Osteocyte (in vitro differentiated cells): ENCODE measurements around the gene RALGPS1. TPM values are rescaled to one million over a fixed set of nuclear protein-coding genes. Genes with fewer than 3 reads are reported as not detected.

Experiments used
- DNase-seq: peaks from one replicate; pipeline ENCODE4 v3.0.0; 2021; ENCODE audit warnings: mixed read lengths; ENCODE audit not compliant: unreplicated experiment; ENCODE audit errors: extremely low spot score
- H3K27ac Mint-ChIP-seq: one replicate; pipeline ENCODE4 v1.8.0; 2021; ENCODE audit warnings: mild to moderate bottlenecking, mixed read lengths; ENCODE audit not compliant: unreplicated experiment
- H3K27me3 Mint-ChIP-seq: one replicate; pipeline ENCODE4 v1.8.0; 2021; ENCODE audit warnings: mixed read lengths; ENCODE audit not compliant: unreplicated experiment
- H3K36me3 Mint-ChIP-seq: one replicate; pipeline ENCODE4 v1.8.0; 2021; ENCODE audit warnings: mixed read lengths; ENCODE audit not compliant: unreplicated experiment
- H3K4me1 Mint-ChIP-seq: one replicate; pipeline ENCODE4 v1.8.0; 2021; ENCODE audit warnings: mixed read lengths; ENCODE audit not compliant: unreplicated experiment
- H3K4me3 Mint-ChIP-seq: one replicate; pipeline ENCODE4 v1.8.0; 2021; ENCODE audit warnings: mild to moderate bottlenecking, moderate library complexity, mixed read lengths; ENCODE audit not compliant: unreplicated experiment
- H3K9me3 Mint-ChIP-seq: one replicate; pipeline ENCODE4 v1.8.0; 2021; ENCODE audit warnings: mixed read lengths; ENCODE audit not compliant: unreplicated experiment
- total RNA-seq: library from RNA; stranded (reverse); gene quantifications from 2 replicates; pipeline ENCODE4 v1.2.1, GENCODE V29; 2021
- TF ChIP-seq, protein P1 (sequence below): fragments of 200-600 bp; sonication (generic); IDR thresholded peaks from 2 replicates; pipeline ENCODE4 v1.5.0; 2021; ENCODE audit warnings: antibody characterized with exemption, mild to moderate bottlenecking, moderate library complexity

The RALGPS1 gene
- total RNA-seq, 1 donor from 2014 or later, result 9.9 TPM

DNA sequence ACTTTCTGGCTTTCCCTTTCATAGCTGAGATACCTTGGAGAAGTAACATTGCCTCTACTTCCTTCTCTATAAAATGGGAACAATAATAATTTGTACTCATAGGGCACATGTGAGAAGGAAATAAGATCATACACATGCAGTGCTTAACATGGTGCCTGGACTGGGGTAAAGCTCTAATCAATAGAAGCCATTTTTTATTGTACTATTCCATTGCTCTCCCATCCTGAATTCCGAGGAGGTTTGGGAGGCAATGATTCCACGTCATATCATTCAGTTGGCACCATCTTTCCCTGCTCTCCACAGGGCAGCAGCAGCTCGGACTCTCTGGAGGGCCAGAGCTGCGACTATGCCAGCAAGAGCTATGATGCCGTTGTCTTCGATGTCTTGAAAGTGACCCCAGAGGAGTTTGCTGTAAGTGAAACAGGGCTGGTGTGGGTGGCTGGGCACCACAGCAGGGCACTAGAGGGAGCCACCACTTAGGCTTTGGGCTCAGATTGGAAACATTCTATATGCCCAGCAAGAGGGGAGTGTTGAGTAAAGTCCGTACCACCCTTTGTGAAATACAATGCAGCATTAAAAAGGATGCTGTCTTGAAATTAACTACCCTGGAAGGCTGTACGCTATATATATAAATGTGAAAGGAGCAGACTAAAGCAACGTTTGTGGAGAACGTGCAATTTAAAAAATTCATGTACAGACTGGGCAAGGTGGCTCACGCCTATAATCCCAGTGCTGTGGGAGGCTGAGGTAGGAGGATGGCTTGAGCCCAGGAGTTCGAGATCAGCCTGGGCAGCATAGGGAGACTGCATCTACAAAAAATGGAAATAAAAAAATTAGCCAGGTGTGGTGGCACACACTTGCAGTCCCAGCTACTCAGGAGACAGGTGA lies 51.2 kb downstream of the RALGPS1 start:
- Mint-ChIP-seq H3K9me3 (no peaks in the 10 kb centered on the region), H3K27me3 (no peaks in the 10 kb centered on the region), H3K4me3 (no peak overlapping the region), H3K36me3 (no peaks in the 10 kb centered on the region), H3K4me1 (peaks cover 7% of the 10 kb centered on the region), H3K27ac (no peak overlapping the region)
- TF ChIP-seq, protein P1, sequence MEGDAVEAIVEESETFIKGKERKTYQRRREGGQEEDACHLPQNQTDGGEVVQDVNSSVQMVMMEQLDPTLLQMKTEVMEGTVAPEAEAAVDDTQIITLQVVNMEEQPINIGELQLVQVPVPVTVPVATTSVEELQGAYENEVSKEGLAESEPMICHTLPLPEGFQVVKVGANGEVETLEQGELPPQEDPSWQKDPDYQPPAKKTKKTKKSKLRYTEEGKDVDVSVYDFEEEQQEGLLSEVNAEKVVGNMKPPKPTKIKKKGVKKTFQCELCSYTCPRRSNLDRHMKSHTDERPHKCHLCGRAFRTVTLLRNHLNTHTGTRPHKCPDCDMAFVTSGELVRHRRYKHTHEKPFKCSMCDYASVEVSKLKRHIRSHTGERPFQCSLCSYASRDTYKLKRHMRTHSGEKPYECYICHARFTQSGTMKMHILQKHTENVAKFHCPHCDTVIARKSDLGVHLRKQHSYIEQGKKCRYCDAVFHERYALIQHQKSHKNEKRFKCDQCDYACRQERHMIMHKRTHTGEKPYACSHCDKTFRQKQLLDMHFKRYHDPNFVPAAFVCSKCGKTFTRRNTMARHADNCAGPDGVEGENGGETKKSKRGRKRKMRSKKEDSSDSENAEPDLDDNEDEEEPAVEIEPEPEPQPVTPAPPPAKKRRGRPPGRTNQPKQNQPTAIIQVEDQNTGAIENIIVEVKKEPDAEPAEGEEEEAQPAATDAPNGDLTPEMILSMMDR, result peak; percentile 90
- peak; percentile 32 for DNase-seq

- H3K4me3 Mint-ChIP-seq, result no peak overlapping the region
- no peak overlapping the region for H3K27ac Mint-ChIP-seq
- TF ChIP-seq, protein P1, result no peak
- H3K27me3 Mint-ChIP-seq, result no peaks in the 10 kb centered on the region
- H3K4me1 Mint-ChIP-seq, result peaks cover 13% of the 10 kb centered on the region
- DNase-seq, result no peak
- H3K36me3 Mint-ChIP-seq, result no peaks in the 10 kb centered on the region
- H3K9me3 Mint-ChIP-seq, result no peaks in the 10 kb centered on the region
Observed at GRCh38 chr9:126971261-126971660, 56.7 kb downstream of the RALGPS1 start.

DNA sequence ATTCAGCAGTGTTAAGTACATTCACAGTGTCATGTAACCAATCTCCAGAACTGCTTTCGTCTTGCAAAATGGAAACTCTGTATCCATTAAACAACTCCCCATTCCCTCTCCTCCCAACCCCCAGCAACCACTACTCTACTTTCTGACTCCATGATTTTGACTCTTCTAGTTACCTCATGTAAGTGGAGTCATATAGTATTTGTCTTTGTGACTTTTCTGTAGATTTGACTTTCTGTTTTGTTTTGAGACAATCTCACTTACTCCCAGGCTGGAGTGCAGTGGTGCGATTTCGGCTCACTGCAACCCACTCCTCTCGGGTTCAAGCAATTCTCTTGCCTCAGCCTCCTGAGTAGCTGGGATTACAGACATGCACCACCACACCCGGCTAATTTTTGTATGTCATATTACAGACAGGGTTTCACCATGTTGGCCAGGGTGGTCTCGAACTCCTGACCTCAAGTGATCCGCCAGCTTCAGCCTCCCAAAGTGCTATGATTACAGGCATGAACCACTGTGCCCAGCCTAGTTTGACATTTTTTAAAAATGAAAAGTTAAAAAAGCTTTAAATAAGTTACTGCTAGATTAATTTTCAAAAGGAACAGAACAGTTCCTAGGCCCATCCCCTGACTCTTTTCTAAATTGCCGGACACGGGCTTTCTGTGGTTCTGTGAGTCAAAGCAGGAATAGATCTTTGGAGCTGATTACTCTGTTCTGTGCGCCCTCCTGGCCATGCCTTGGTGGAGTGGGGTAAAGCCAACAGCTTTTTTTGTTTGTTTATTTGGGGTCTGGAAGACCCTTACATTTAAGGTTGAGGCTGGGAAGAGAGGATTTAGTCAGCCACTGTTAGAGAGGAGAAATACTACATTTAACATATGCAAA lies 59.3 kb downstream of the RALGPS1 start:
- peaks cover 13% of the 10 kb centered on the region for H3K4me1 Mint-ChIP-seq
- no peak overlapping the region for H3K4me3 Mint-ChIP-seq
- H3K27me3 Mint-ChIP-seq, result no peaks in the 10 kb centered on the region

DNA sequence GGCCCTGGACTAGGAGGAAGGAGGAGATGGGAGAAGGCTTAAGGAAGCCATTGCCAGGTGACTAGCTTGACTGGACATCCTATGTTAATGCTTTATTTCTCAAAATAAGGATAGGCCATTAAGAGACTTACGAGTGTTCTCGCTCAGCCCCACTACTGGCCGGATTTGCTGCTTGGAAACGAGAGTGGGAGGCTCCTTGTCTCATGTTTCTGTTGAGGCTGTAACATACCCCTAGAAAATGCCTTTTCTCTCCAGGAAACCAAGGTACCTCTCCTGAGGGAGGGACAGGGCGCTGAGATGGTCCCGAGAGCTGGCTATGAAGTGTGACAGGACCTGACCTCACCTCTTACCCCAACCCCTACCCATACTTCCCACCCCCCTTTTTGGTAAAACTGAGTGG lies 60.0 kb downstream of the RALGPS1 start:
- no peaks in the 10 kb centered on the region for H3K36me3 Mint-ChIP-seq
- no peaks in the 10 kb centered on the region for H3K9me3 Mint-ChIP-seq
- no peaks in the 10 kb centered on the region for H3K27me3 Mint-ChIP-seq
- H3K27ac Mint-ChIP-seq, result no peak overlapping the region
- DNase-seq, result no peak
- H3K4me3 Mint-ChIP-seq, result no peak overlapping the region
- peaks cover 17% of the 10 kb centered on the region for H3K4me1 Mint-ChIP-seq
- TF ChIP-seq, protein P1, result no peak

More for the DNA sequence above, 59.3 kb downstream of the RALGPS1 start:
- Mint-ChIP-seq H3K9me3 (no peaks in the 10 kb centered on the region), H3K27ac (no peak overlapping the region), H3K36me3 (no peaks in the 10 kb centered on the region)
- TF ChIP-seq, protein P1, result no peak
- DNase-seq, result no peak
